Measurements from ENCODE around the gene ATP5F1B.
"Not testable (repeated sequence)": the region's sequence is repeated elsewhere in the genome, so short reads cannot be mapped to it uniquely, and the experiment has no call there.

ATP5F1B gene

DNA sequence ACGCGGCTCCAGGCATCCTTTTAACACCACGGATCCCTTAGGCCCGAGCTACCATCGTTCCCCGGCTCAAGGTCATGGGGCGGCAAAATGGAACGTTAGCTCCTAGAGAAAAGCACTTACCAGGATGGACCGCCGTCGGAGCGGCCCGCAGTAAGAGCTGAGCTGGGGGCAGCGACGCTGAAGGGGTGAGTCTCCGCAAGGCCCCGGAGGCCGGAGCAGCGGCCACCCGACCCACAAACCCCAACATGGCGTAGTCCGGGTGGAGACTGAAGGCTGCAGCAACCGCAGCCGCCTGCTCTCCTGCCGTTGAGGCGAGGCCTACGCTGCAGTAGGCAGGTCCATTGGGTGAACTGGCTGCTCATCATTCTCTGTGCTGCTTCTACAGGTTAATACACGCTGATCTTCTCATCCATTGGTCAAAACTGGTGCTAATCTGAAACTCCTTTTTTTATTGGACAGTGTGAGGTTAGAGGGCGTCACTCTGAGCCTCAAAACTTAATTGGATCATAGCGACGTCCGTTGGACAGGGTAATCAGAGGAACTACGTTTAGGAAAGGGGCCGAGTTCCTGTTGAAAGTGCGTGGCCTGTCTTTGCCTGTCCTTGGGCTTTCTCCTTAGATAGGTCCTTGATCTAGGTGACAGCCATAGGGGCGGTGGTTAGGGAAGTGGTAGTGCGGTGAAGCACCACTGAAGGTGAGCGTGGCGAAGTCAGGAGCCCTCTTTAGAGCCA is at the start of gene ATP5F1B:
TSS of gene ATP5F1B (minus strand) at position 268 of the 730 bp plus-strand sequence. CDS start at position 247, 21 bp downstream.
- peak; percentile 100 for DNase-seq (ENCODE audit: low read depth)

DNA sequence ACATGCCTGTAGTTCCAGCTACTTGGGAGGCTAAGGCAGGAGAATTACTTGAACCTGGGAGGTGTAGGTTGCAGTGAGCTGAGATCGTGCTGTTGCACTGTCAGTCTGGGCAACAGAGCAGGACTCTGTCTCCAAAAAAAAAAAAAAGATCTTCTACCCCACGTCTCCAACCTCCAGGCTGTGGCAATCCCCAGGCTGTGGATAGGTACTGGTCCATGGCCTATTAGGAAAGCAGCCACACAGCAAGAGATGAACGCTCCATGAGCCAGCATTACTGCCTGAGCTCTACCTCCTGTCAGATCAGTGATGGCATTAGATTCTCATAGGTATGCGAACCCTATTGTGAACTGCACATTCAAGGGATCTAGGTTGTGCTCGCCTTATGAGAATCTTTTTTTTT is 48.4 kb upstream of the ATP5F1B start:
- no peak for DNase-seq (ENCODE audit: low read depth)

- no peak for DNase-seq (ENCODE audit: low read depth)
Observed at GRCh38 chr12:56688846-56689109, 43.0 kb upstream of the ATP5F1B start.

GRCh38 chr12:56688129-56688845 is 42.5 kb upstream of the ATP5F1B start, which contains the start of gene PTGES3:
Gene PTGES3 (minus strand): TSS chr12:56688284. CDS start chr12:56687999, 285 bp downstream.
- peak; percentile 94 for DNase-seq (ENCODE audit: low read depth)

DNA sequence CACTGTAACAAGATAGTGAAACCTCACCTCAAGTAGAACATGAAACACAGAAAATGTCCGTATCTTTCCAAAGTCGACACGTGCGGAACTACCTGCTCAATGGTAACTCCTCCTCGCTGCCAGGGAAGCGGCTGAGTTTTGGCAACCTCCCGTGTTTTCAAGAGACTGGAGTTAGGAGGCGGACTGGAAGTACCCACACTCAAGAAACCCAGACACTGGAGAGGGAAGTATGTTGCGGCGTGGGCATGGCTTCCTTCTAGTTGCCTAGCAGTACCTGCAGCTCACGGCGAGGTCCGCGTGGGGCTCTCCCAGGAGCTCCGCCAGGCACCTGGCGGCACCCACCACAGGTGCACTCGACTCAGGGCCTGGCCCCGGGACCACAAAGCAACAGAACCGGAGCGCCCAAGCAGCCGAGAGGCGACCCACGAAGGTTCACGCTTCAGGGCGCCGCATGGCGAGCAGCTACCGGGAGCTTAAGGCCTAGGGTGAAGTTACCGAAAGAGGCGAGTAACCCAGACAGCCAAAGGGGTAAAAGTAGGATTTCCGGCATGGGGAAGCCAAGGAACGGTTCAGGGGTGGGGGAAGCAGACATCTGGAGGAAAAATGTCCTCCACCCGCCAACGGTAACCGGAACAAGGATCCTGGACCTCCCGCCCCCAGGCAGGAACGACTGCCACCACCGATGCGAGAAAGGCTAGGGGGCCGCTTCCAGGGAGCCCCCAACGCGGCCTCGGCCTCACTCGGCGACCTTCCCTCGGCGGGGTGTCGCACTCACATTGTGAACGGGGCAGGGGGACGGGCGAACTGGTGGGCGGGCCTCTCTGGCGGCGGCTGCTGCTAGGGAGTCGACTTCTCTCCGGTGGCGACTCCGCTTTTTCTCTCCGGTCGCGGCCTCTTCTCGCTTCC is 41.7 kb upstream of the ATP5F1B start:
- DNase-seq (ENCODE audit: low read depth): peak; percentile 47

GRCh38 chr12:56684745-56685359 is 39.1 kb upstream of the ATP5F1B start:
- no peak for DNase-seq (ENCODE audit: low read depth)

GRCh38 chr12:56682323-56682722 is 36.5 kb upstream of the ATP5F1B start:
- no peak for DNase-seq (ENCODE audit: low read depth)

- DNase-seq (ENCODE audit: low read depth): no peak
Observed at GRCh38 chr12:56679883-56680575, 34.2 kb upstream of the ATP5F1B start.

GRCh38 chr12:56678852-56679251 is 33.1 kb upstream of the ATP5F1B start:
- no peak for DNase-seq (ENCODE audit: low read depth)

DNA sequence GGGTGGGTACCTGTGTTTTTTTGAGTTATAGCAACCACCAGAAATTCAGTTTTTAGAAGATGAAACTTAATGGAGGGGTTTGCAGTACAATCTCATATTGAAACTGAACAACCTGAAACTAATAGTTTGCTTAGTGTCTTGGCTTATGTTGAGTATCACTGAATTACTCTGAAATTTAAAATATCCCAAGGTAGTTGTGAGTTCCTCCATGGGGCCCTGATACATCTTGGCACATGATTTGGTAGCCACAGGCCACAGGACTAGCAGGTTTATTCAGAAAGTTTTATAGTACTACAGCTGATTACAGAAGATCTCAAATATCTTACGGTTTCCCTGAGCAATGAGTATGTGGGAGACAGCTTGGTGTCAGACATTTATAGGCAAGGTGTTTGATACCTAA is 31.9 kb upstream of the ATP5F1B start:
- DNase-seq (ENCODE audit: low read depth): no peak

- DNase-seq (ENCODE audit: low read depth): no peak
Observed at GRCh38 chr12:56676851-56677580, 31.2 kb upstream of the ATP5F1B start.

- no peak for DNase-seq (ENCODE audit: low read depth)
Observed at GRCh38 chr12:56671608-56672007, 25.8 kb upstream of the ATP5F1B start.

DNA sequence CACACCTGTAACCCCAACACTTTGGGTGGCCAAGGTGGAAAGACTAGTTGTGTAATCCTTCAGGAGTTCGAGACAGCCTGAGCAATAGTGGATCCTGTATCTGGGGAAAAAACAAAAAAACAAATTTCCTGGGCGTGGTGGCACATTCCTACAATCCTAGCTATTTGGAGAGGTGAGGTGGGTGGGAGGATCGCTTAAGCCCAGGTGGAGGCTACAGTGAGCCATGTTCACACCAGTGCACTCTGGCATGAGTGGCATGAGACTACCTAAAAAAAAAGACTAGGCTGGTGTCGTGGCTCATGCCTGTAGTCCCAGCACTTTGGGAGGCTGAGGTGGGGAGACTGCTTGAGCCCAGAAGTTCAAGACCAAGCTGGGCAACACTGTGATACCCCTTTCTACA is 25.1 kb upstream of the ATP5F1B start:
- no peak for DNase-seq (ENCODE audit: low read depth)

GRCh38 chr12:56668197-56668457 is 22.3 kb upstream of the ATP5F1B start:
- no peak for DNase-seq (ENCODE audit: low read depth)

GRCh38 chr12:56661979-56662638 is 16.3 kb upstream of the ATP5F1B start:
- DNase-seq (ENCODE audit: low read depth): no peak

GRCh38 chr12:56661560-56661959 is 15.8 kb upstream of the ATP5F1B start:
- no peak for DNase-seq (ENCODE audit: low read depth)

GRCh38 chr12:56658921-56659320 is 13.1 kb upstream of the ATP5F1B start:
- no peak for DNase-seq (ENCODE audit: low read depth)

DNA sequence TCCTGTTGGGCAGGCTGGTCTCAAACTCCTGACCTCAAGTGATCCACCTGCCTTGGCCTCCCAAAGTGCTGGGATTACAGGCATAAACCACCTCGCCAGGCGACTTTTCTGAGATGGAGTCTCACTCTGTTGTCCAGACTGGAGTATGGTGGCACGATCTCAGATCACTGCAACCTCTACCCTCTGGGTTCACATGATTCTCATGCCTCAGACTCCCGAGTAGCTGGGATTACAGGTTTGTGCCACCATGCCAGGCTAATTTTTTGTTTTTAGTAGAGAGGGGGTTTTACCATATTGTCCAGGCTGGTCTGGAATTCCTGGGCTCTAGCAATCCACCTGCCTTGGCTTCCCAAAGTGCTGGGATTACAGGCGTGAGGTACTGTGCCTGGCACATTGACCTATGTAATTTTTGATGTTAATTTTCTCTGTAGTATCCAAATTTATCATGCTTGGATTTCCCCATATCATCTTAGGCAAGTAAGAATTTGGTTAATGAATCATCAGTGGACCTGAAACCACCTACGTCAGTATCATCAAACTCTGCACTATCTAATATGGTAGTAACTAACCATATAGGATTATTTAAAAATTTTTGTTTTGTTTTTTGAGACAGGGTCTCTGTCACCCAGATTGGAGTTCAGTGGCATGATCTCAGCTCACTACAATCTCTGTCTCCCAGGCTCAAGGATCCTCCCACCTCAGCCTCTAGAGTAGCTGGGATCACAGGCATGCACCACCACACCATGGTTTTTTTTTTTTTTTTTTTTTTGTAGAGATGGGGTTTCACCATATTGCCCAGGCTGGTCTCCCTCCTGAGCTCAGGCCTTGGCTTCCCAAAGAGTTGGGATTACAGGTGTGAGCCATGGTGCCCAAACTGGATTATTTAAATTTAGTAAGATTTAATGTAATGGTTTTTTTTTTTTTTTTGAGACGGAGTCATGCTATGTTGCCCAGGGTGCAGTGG is 11.9 kb upstream of the ATP5F1B start:
- DNase-seq (ENCODE audit: low read depth): peak; percentile 67

- not testable (repeated sequence) for DNase-seq (ENCODE audit: low read depth)
Observed at GRCh38 chr12:56653781-56654180, 8.0 kb upstream of the ATP5F1B start.

Measured in amniotic epithelial cell (primary cell).